OCI-LY7 (cell line): ENCODE results near the gene CRYAB. TPM values are rescaled to one million over a fixed set of nuclear protein-coding genes. Genes with fewer than 3 reads are reported as not detected.

Experiments
- BruUV-seq: library from RNA; stranded (reverse); fragments of 400-500 nt; replicated peaks from 2 replicates; lab custom pipeline; 2021; lab: Mats Ljungman, UMichigan
- CTCF ChIA-PET: fragments of 300-600 bp; sonication (Branson Sonifier 250); formaldehyde crosslinking; loops from one replicate; lab custom pipeline; 2022; ENCODE audit warnings: antibody characterized with exemption; ENCODE audit not compliant: unreplicated experiment; lab: Charles Lee
- POLR2A ChIA-PET: fragments of 300-600 bp; sonication (Branson Sonifier 250); formaldehyde crosslinking; loops from one replicate; lab custom pipeline; 2022; ENCODE audit warnings: antibody characterized with exemption; lab: Charles Lee
- DNase-seq: peaks from one replicate; pipeline ENCODE4 v3.0.0-alpha.2; 2015; ENCODE audit warnings: low spot score
- H2AFZ ChIP-seq: fragments of 200-600 bp; sonication (generic), shearing (Covaris generic); 2 replicates; pipeline ENCODE4 v1.6.1; 2014; ENCODE audit warnings: mild to moderate bottlenecking, antibody characterized with exemption, low read length, moderate library complexity
- H3K27ac ChIP-seq: fragments of 200-600 bp; sonication (generic); 2 replicates; pipeline ENCODE4 v1.5.1; 2014; ENCODE audit warnings: mixed run types, low read depth, mild to moderate bottlenecking, moderate library complexity, low read length, inconsistent platforms; ENCODE audit not compliant: poor library complexity, severe bottlenecking
- H3K36me3 ChIP-seq: fragments of 200-600 bp; sonication (generic); 2 replicates; pipeline ENCODE4 v1.6.1; 2014; ENCODE audit warnings: mild to moderate bottlenecking, antibody characterized with exemption, low read length, moderate library complexity, mixed read lengths; ENCODE audit not compliant: insufficient read depth
- H3K4me1 ChIP-seq: fragments of 200-600 bp; sonication (generic); 2 replicates; pipeline ENCODE4 v1.5.1; 2014; ENCODE audit warnings: mild to moderate bottlenecking, low read length; ENCODE audit not compliant: insufficient read depth, poor library complexity, severe bottlenecking
- H3K4me2 ChIP-seq: fragments of 200-600 bp; sonication (generic); 2 replicates; pipeline ENCODE4 v1.6.1; 2014; ENCODE audit warnings: mild to moderate bottlenecking, low read length
- H3K4me3 ChIP-seq: fragments of 200-600 bp; sonication (generic); 2 replicates; pipeline ENCODE4 v1.5.1; 2014; ENCODE audit warnings: mild to moderate bottlenecking, low read depth, low read length; ENCODE audit not compliant: poor library complexity, severe bottlenecking
- H3K79me2 ChIP-seq: fragments of 200-600 bp; sonication (generic); 2 replicates; pipeline ENCODE4 v1.6.1; 2016; ENCODE audit warnings: low read depth, mild to moderate bottlenecking, low read length, moderate library complexity, mixed read lengths; ENCODE audit not compliant: insufficient read depth
- H3K9me2 ChIP-seq: fragments of 200-600 bp; sonication (generic); 2 replicates; pipeline ENCODE4 v1.6.1; 2016; ENCODE audit warnings: mild to moderate bottlenecking, low read length, mixed read lengths; ENCODE audit not compliant: insufficient read depth
- H3K9me3 ChIP-seq: fragments of 200-600 bp; sonication (generic); 2 replicates; pipeline ENCODE4 v1.6.1; 2014; ENCODE audit warnings: mild to moderate bottlenecking, mixed run types, low read length, mixed read lengths
- H4K20me1 ChIP-seq: fragments of 200-600 bp; sonication (generic); 2 replicates; pipeline ENCODE4 v1.6.1; 2014; ENCODE audit warnings: mild to moderate bottlenecking, antibody characterized with exemption, low read length, moderate library complexity, mixed read lengths; ENCODE audit not compliant: insufficient read depth
- EZH2phosphoT487 ChIP-seq: fragments of 200-600 bp; sonication (generic); IDR thresholded peaks from 2 replicates; pipeline ENCODE4 v1.6.1; 2018; ENCODE audit warnings: low read depth, borderline replicate concordance, mild to moderate bottlenecking, mixed run types, antibody characterized with exemption, low read length, moderate library complexity, mixed read lengths
- intact Hi-C: fragments of 100-400 bp; cut with micrococcal nuclease; formaldehyde crosslinking; loops from one replicate; pipeline ENCODE4 v1.10.0; 2022; ENCODE audit not compliant: unreplicated experiment
- total RNA-seq, 2 experiments: library from RNA; depleted of rRNA in 1 of 2; stranded (reverse); fragments of >200 nt in 1 of 2; shearing (Covaris generic) in 1 of 2; gene quantifications; 2 replicates each; pipeline ENCODE4 v1.2.3, GENCODE V29; 2014 to 2022
- TF ChIP-seq, protein P1 (sequence below): fragments of 200-600 bp; sonication (generic); conservative IDR thresholded peaks from 2 replicates; pipeline ENCODE4 v1.5.1; 2014; ENCODE audit warnings: mild to moderate bottlenecking, antibody characterized with exemption, low read length, moderate library complexity, mixed read lengths

The CRYAB gene
- total RNA-seq, 2 experiments from 2014 or later = not detected

DNA sequence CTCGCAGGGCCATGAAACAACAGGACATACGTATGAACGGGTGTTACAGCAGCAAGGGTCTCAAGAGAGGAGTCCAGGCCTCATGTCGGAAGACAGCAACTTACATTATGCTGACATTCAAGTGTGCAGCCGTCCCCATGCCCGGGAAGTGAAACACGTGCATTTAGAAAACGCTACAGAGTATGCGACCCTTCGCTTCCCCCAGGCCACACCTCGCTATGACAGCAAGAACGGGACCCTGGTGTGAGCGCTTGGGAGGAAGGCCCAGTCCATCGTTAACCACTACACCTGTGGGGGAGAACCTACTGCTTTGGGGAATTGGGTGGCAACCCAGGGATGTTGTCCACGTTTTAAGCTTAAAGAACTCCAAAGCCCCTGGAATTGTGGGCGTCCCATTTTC lies 14.4 kb upstream of the CRYAB start:
- Histone ChIP-seq H3K79me2 (no peaks in the 10 kb centered on the region), H3K4me3 (peak overlapping the region; percentile 65), H4K20me1 (no peaks in the 10 kb centered on the region), H3K27ac (peak overlapping the region; percentile 79), H2AFZ (peak overlapping the region; percentile 90), H3K9me3 (no peaks in the 10 kb centered on the region), H3K4me2 (peak overlapping the region; percentile 96), H3K4me1 (peaks cover 14% of the 10 kb centered on the region), H3K9me2 (no peaks in the 10 kb centered on the region), H3K36me3 (no peaks in the 10 kb centered on the region)
- intact Hi-C loops = loop anchor here (1.0 to 5.0 kb wide), 4 partner anchors 47 to 324 kb away; partner anchors contain the start of genes CFAP68, DLAT, FDXACB1 and SIK2
- TF ChIP-seq, protein P1, sequence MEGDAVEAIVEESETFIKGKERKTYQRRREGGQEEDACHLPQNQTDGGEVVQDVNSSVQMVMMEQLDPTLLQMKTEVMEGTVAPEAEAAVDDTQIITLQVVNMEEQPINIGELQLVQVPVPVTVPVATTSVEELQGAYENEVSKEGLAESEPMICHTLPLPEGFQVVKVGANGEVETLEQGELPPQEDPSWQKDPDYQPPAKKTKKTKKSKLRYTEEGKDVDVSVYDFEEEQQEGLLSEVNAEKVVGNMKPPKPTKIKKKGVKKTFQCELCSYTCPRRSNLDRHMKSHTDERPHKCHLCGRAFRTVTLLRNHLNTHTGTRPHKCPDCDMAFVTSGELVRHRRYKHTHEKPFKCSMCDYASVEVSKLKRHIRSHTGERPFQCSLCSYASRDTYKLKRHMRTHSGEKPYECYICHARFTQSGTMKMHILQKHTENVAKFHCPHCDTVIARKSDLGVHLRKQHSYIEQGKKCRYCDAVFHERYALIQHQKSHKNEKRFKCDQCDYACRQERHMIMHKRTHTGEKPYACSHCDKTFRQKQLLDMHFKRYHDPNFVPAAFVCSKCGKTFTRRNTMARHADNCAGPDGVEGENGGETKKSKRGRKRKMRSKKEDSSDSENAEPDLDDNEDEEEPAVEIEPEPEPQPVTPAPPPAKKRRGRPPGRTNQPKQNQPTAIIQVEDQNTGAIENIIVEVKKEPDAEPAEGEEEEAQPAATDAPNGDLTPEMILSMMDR = no peak
- TF ChIP-seq EZH2phosphoT487 = no peak
- no TSS peak for BruUV-seq
- no peak for DNase-seq
- ChIA-PET POLR2A (interaction anchor here (0.6 to 3.6 kb wide), 18 partner anchors 8 to 322 kb away, joined by 3 to 54 read pairs (median 6); partner anchors contain the start of genes ALG9, C11orf52, CFAP68 and DIXDC1), CTCF (interaction anchor here (1.1 to 1.9 kb wide), 2 partner anchors 12 to 18 kb away, joined by 4 to 12 read pairs; partner anchors contain the start of gene DIXDC1)

DNA sequence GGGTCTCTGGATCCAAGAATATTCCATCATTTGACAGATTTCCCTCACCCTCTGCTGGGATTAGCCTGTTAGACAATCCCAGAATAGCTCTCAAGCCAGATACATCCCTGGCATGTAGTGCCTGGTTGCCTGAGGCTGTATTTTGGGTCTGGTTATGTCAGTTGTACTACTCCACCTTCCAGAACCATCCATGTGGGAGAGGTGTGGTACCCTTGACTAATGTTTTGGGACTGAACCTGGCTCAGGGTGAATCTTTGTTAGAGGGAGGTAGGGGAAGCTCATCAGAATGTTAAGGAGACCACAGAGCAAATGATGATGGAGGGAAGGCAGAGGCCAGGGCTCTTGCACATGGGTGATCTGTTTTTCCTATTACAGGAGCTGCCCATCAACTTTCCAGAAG lies 12.4 kb upstream of the CRYAB start:
- no TSS peak for BruUV-seq
- Histone ChIP-seq H3K79me2 (no peaks in the 10 kb centered on the region), H3K9me3 (no peaks in the 10 kb centered on the region), H3K4me2 (no peak overlapping the region), H4K20me1 (no peaks in the 10 kb centered on the region), H3K9me2 (no peaks in the 10 kb centered on the region), H2AFZ (0 out of 2 replicates have a peak overlapping the region, but pooled peaks have one; percentile 61), H3K27ac (no peak overlapping the region), H3K4me1 (peaks cover 14% of the 10 kb centered on the region), H3K36me3 (no peaks in the 10 kb centered on the region), H3K4me3 (no peak overlapping the region)
- TF ChIP-seq, protein P1 = no peak
- DNase-seq = no peak
- intact Hi-C loops = no loop called here
- POLR2A ChIA-PET = interaction anchor here (1.1 to 3.6 kb wide), 3 partner anchors 13 to 163 kb away, joined by 3 to 54 read pairs (median 4); partner anchors contain the start of gene DIXDC1
- CTCF ChIA-PET = no interaction called here

DNA sequence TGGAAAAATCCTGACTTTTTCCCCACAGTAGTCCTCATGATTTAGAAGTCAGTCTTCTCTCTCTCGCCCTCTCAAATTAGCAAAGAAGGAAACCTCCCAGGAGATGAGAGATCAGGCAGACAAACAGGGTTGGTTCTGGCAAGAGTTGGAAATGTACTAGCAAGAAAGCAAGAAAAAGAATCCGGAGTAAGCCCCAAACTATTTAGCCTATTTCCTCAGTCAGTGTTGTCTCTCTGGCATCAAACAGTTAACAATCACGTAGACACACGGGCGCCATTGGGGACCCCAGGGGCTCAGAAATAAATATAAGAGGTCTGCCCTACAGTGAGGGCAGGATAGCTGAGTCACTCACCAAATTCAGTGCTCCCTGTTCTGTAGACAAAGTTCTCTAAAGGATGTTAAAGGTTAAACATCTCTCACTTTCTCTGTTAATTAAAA lies 11.8 kb upstream of the CRYAB start:
- H3K36me3 ChIP-seq = no peaks in the 10 kb centered on the region
- no TSS peak for BruUV-seq
- H3K79me2 ChIP-seq = no peaks in the 10 kb centered on the region
- no peak for DNase-seq
- no peak overlapping the region for H3K4me3 ChIP-seq
- no peaks in the 10 kb centered on the region for H3K9me2 ChIP-seq
- TF ChIP-seq EZH2phosphoT487 = no peak
- TF ChIP-seq, protein P1 = no peak
- no peaks in the 10 kb centered on the region for H4K20me1 ChIP-seq
- no peak overlapping the region for H3K27ac ChIP-seq
- H2AFZ ChIP-seq = peak overlapping the region; percentile 61; the same call in 1 of the 2 replicates
- intact Hi-C loops = no loop called here
- ChIA-PET POLR2A (no interaction called here), CTCF (no interaction called here)
- H3K4me1 ChIP-seq = peaks cover 14% of the 10 kb centered on the region
- no peak overlapping the region for H3K4me2 ChIP-seq
- no peaks in the 10 kb centered on the region for H3K9me3 ChIP-seq
